HG03354 (cell line): ENCODE results near the gene DMTF1.
A peak's percentile ranks its signal among the peaks of the same experiment; 100 is the strongest.
"Not testable (repeated sequence)": the region's sequence is repeated elsewhere in the genome, so short reads cannot be mapped to it uniquely, and the experiment has no call there.

Source experiments
- ATAC-seq: cut with Tn5 transposase; IDR thresholded peaks from one replicate; pipeline ENCODE4 v1.9.1; 2021; ENCODE audit warnings: mild to moderate bottlenecking; ENCODE audit not compliant: unreplicated experiment, poor library complexity, severe bottlenecking

DMTF1 gene

GRCh38 chr7:87218796-87219544 lies 66.7 kb downstream of the DMTF1 start:
- ATAC-seq: peak; percentile 0

GRCh38 chr7:87219545-87220025 lies 67.3 kb downstream of the DMTF1 start, which contains the start of gene TMEM243:
Gene TMEM243, minus strand, starts transcription at chr7:87219732. Its CDS starts 229 bp downstream, at chr7:87219503.
- ATAC-seq: peak; percentile 53

- peak; percentile 42 for ATAC-seq
These were observed 67.9 kb downstream of the DMTF1 start for GRCh38 chr7:87220026-87220733.

- no peak for ATAC-seq
These were observed 68.5 kb downstream of the DMTF1 start for GRCh38 chr7:87220734-87221215.

GRCh38 chr7:87223666-87224065 lies 71.4 kb downstream of the DMTF1 start:
- no peak for ATAC-seq

GRCh38 chr7:87225696-87226095 lies 73.4 kb downstream of the DMTF1 start:
- ATAC-seq: no peak

- peak; percentile 57 for ATAC-seq
These were observed 74.2 kb downstream of the DMTF1 start for GRCh38 chr7:87226495-87226894.

- ATAC-seq: no peak
These were observed 79.0 kb downstream of the DMTF1 start for GRCh38 chr7:87231258-87231657.

GRCh38 chr7:87231711-87232110 lies 79.5 kb downstream of the DMTF1 start:
- ATAC-seq: no peak

GRCh38 chr7:87234949-87235348 lies 82.7 kb downstream of the DMTF1 start:
- ATAC-seq: no peak

GRCh38 chr7:87238464-87239051 lies 86.3 kb downstream of the DMTF1 start:
- ATAC-seq: not testable (repeated sequence)

GRCh38 chr7:87245671-87246070 lies 93.4 kb downstream of the DMTF1 start:
- ATAC-seq: not testable (repeated sequence)
